ENCODE results near the gene JAKMIP2. TPM values are rescaled to one million over a fixed set of nuclear protein-coding genes. Genes with fewer than 3 reads are reported as not detected.
"Not testable (repeated sequence)": the region's sequence is repeated elsewhere in the genome, so short reads cannot be mapped to it uniquely, and the experiment has no call there.

The JAKMIP2 gene
- total RNA-seq, 2 experiments from 2014 or later = 1.3 to 1.9 TPM

- no peaks in the 10 kb centered on the region for H3K9me3 Mint-ChIP-seq
- no peak overlapping the region for H3K27ac Mint-ChIP-seq
- no peaks in the 10 kb centered on the region for H3K36me3 Mint-ChIP-seq (ENCODE audit: low read depth)
- no peaks in the 10 kb centered on the region for H3K27me3 Mint-ChIP-seq
- CTCF ChIA-PET = no interaction called here
- no peak for DNase-seq
- no peaks in the 10 kb centered on the region for H3K4me1 Mint-ChIP-seq
- H3K4me3 Mint-ChIP-seq = no peak overlapping the region
- POLR2A ChIA-PET = no interaction called here
Measured at GRCh38 chr5:147731431-147732290, 50.9 kb downstream of the JAKMIP2 start.

- no peak for DNase-seq
- Mint-ChIP-seq H3K9me3 (no peaks in the 10 kb centered on the region), H3K4me1 (no peaks in the 10 kb centered on the region), H3K36me3 (ENCODE audit: low read depth) (no peaks in the 10 kb centered on the region), H3K27me3 (no peaks in the 10 kb centered on the region), H3K27ac (no peak overlapping the region), H3K4me3 (no peak overlapping the region)
- ChIA-PET POLR2A (no interaction called here), CTCF (no interaction called here)
Measured at GRCh38 chr5:147727200-147727599, 55.3 kb downstream of the JAKMIP2 start.

- H3K4me3 Mint-ChIP-seq; H3K27me3 Mint-ChIP-seq; H3K4me1 Mint-ChIP-seq; POLR2A ChIA-PET; H3K27ac Mint-ChIP-seq; H3K36me3 Mint-ChIP-seq (ENCODE audit: low read depth); CTCF ChIA-PET; H3K9me3 Mint-ChIP-seq; DNase-seq: not testable (repeated sequence)
Measured at GRCh38 chr5:147721191-147721960, 61.2 kb downstream of the JAKMIP2 start.

- no peak for DNase-seq
- CTCF ChIA-PET = no interaction called here
- POLR2A ChIA-PET = no interaction called here
- Mint-ChIP-seq H3K36me3 (ENCODE audit: low read depth) (no peaks in the 10 kb centered on the region), H3K4me3 (no peak overlapping the region), H3K9me3 (peaks cover 2% of the 10 kb centered on the region), H3K4me1 (no peaks in the 10 kb centered on the region), H3K27me3 (no peaks in the 10 kb centered on the region), H3K27ac (no peak overlapping the region)
Measured at GRCh38 chr5:147713550-147714295, 68.8 kb downstream of the JAKMIP2 start.

- no peaks in the 10 kb centered on the region for H3K36me3 Mint-ChIP-seq (ENCODE audit: low read depth)
- ChIA-PET CTCF (no interaction called here), POLR2A (no interaction called here)
- no peaks in the 10 kb centered on the region for H3K4me1 Mint-ChIP-seq
- no peaks in the 10 kb centered on the region for H3K27me3 Mint-ChIP-seq
- H3K27ac Mint-ChIP-seq = no peak overlapping the region
- peaks cover 2% of the 10 kb centered on the region for H3K9me3 Mint-ChIP-seq
- no peak for DNase-seq
- H3K4me3 Mint-ChIP-seq = no peak overlapping the region
Measured at GRCh38 chr5:147712598-147712997, 69.9 kb downstream of the JAKMIP2 start.

GRCh38 chr5:147712019-147712418, 70.5 kb downstream of the JAKMIP2 start:
- H3K9me3 Mint-ChIP-seq = peaks cover 2% of the 10 kb centered on the region
- H3K4me1 Mint-ChIP-seq = no peaks in the 10 kb centered on the region
- POLR2A ChIA-PET = no interaction called here
- DNase-seq = no peak
- no peak overlapping the region for H3K27ac Mint-ChIP-seq
- H3K36me3 Mint-ChIP-seq (ENCODE audit: low read depth) = no peaks in the 10 kb centered on the region
- H3K27me3 Mint-ChIP-seq = no peaks in the 10 kb centered on the region
- no peak overlapping the region for H3K4me3 Mint-ChIP-seq
- CTCF ChIA-PET = no interaction called here

GRCh38 chr5:147711019-147711418, 71.5 kb downstream of the JAKMIP2 start:
- POLR2A ChIA-PET = no interaction called here
- no peak overlapping the region for H3K27ac Mint-ChIP-seq

GRCh38 chr5:147708708-147709107, 73.8 kb downstream of the JAKMIP2 start:
- Mint-ChIP-seq H3K27ac (no peak overlapping the region), H3K27me3 (no peaks in the 10 kb centered on the region), H3K9me3 (peaks cover 2% of the 10 kb centered on the region), H3K4me1 (no peaks in the 10 kb centered on the region), H3K36me3 (ENCODE audit: low read depth) (no peaks in the 10 kb centered on the region), H3K4me3 (no peak overlapping the region)
- ChIA-PET POLR2A (no interaction called here), CTCF (no interaction called here)
- DNase-seq = no peak

More at GRCh38 chr5:147711019-147711418, 71.5 kb downstream of the JAKMIP2 start:
- no peaks in the 10 kb centered on the region for H3K4me1 Mint-ChIP-seq
- no peaks in the 10 kb centered on the region for H3K36me3 Mint-ChIP-seq (ENCODE audit: low read depth)
- H3K27me3 Mint-ChIP-seq = no peaks in the 10 kb centered on the region
- CTCF ChIA-PET = no interaction called here
- no peak for DNase-seq
- no peak overlapping the region for H3K4me3 Mint-ChIP-seq
- peaks cover 2% of the 10 kb centered on the region for H3K9me3 Mint-ChIP-seq

GRCh38 chr5:147704544-147704943, 78.0 kb downstream of the JAKMIP2 start:
- no peaks in the 10 kb centered on the region for H3K36me3 Mint-ChIP-seq (ENCODE audit: low read depth)
- POLR2A ChIA-PET = no interaction called here
- CTCF ChIA-PET = no interaction called here

GRCh38 chr5:147701468-147701867, 81.1 kb downstream of the JAKMIP2 start:
- POLR2A ChIA-PET = no interaction called here
- H3K27me3 Mint-ChIP-seq = no peaks in the 10 kb centered on the region
- peaks cover 22% of the 10 kb centered on the region for H3K9me3 Mint-ChIP-seq
- H3K4me1 Mint-ChIP-seq = no peaks in the 10 kb centered on the region
- CTCF ChIA-PET = no interaction called here
- no peak overlapping the region for H3K27ac Mint-ChIP-seq
- no peak for DNase-seq
- no peak overlapping the region for H3K4me3 Mint-ChIP-seq
- H3K36me3 Mint-ChIP-seq (ENCODE audit: low read depth) = no peaks in the 10 kb centered on the region

More at GRCh38 chr5:147704544-147704943, 78.0 kb downstream of the JAKMIP2 start:
- Mint-ChIP-seq H3K27me3 (no peaks in the 10 kb centered on the region), H3K9me3 (no peaks in the 10 kb centered on the region), H3K4me1 (no peaks in the 10 kb centered on the region), H3K27ac (no peak overlapping the region), H3K4me3 (no peak overlapping the region)
- DNase-seq = no peak

- Mint-ChIP-seq H3K9me3 (peaks cover 24% of the 10 kb centered on the region), H3K36me3 (ENCODE audit: low read depth) (no peaks in the 10 kb centered on the region), H3K4me1 (no peaks in the 10 kb centered on the region), H3K27me3 (no peaks in the 10 kb centered on the region), H3K27ac (no peak overlapping the region), H3K4me3 (no peak overlapping the region)
- CTCF ChIA-PET = no interaction called here
- DNase-seq = no peak
- POLR2A ChIA-PET = no interaction called here
Measured at GRCh38 chr5:147699496-147700088, 82.9 kb downstream of the JAKMIP2 start.

GRCh38 chr5:147697380-147697779, 85.1 kb downstream of the JAKMIP2 start:
- no peaks in the 10 kb centered on the region for H3K27me3 Mint-ChIP-seq
- POLR2A ChIA-PET = no interaction called here

GRCh38 chr5:147694772-147695171, 87.8 kb downstream of the JAKMIP2 start:
- H3K4me1 Mint-ChIP-seq = no peaks in the 10 kb centered on the region
- peaks cover 24% of the 10 kb centered on the region for H3K9me3 Mint-ChIP-seq
- no peaks in the 10 kb centered on the region for H3K27me3 Mint-ChIP-seq
- CTCF ChIA-PET = no interaction called here
- H3K27ac Mint-ChIP-seq = no peak overlapping the region
- H3K4me3 Mint-ChIP-seq = no peak overlapping the region
- DNase-seq = no peak
- POLR2A ChIA-PET = no interaction called here
- H3K36me3 Mint-ChIP-seq (ENCODE audit: low read depth) = no peaks in the 10 kb centered on the region

More at GRCh38 chr5:147697380-147697779, 85.1 kb downstream of the JAKMIP2 start:
- no peak overlapping the region for H3K4me3 Mint-ChIP-seq
- no peak overlapping the region for H3K27ac Mint-ChIP-seq
- H3K9me3 Mint-ChIP-seq = peaks cover 24% of the 10 kb centered on the region
- no peaks in the 10 kb centered on the region for H3K36me3 Mint-ChIP-seq (ENCODE audit: low read depth)
- no peaks in the 10 kb centered on the region for H3K4me1 Mint-ChIP-seq
- DNase-seq = no peak
- CTCF ChIA-PET = no interaction called here

Measured in activated CD4-positive, alpha-beta memory T cell treated with anti-CD3 and anti-CD28 coated beads, Interleukin-2, amount 10 ng/mL, durations not matched to agents 7 days and 5 days (primary cell).